HG02571 (cell line): ENCODE results near the gene TIMM21.

Experiments
- ATAC-seq: cut with Tn5 transposase; IDR thresholded peaks from one replicate; pipeline ENCODE4 v1.9.1; 2021; ENCODE audit warnings: mild to moderate bottlenecking, moderate library complexity; ENCODE audit not compliant: unreplicated experiment

The TIMM21 gene

DNA sequence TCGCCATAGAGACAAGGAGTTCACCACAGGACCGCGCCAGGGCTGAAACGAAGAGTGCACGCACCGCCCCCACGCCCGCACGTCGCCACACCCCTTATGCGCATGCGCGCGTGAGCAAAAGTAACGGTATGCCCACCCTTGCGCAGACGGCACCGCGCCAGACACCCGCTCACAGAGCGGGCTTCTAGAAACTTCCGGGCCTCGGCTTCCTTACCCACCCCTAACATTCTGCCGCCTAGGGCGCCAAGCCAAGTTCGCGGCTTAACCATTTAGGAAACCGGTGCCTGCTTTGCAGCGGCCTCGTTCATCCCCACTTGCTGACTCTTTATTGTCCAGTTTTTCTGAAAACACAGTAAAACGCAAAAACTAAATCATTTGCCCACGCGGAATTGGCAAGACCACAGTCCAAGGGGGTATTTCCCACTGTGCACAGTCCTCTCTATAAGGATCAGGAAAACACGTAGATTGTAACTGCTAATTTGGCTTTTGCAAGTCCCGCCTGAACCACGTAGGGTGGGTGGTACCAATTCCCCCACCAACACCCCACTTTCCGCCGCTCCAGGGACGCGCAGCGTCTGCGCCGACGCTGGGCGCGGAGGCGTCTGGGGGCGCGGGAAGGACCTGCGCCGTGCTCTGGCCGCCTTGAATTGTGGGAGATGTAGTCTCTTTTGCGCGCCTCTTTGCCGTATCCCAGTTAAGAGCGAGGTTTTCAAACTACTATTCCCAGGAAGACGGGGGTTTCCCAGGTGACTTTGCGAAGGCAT lies at the start of gene TIMM21, which contains the start of gene FBXO15:
TIMM21 (plus strand) TSS at position 745 of the 764 bp plus-strand sequence. CDS start 286 bp downstream, outside the sequence.
FBXO15 (minus strand) TSS at position 56 of the 764 bp plus-strand sequence; CDS start at position 7, 49 bp downstream.
- peak; percentile 85 for ATAC-seq

GRCh38 chr18:74108460-74108859 lies 39.9 kb upstream of the TIMM21 start:
- ATAC-seq = no peak

GRCh38 chr18:74110149-74110548 lies 38.2 kb upstream of the TIMM21 start:
- no peak for ATAC-seq

GRCh38 chr18:74110976-74111375 lies 37.3 kb upstream of the TIMM21 start:
- no peak for ATAC-seq

GRCh38 chr18:74113711-74114110 lies 34.6 kb upstream of the TIMM21 start:
- no peak for ATAC-seq

GRCh38 chr18:74114116-74114515 lies 34.2 kb upstream of the TIMM21 start:
- no peak for ATAC-seq

GRCh38 chr18:74115046-74115445 lies 33.3 kb upstream of the TIMM21 start:
- ATAC-seq = no peak

DNA sequence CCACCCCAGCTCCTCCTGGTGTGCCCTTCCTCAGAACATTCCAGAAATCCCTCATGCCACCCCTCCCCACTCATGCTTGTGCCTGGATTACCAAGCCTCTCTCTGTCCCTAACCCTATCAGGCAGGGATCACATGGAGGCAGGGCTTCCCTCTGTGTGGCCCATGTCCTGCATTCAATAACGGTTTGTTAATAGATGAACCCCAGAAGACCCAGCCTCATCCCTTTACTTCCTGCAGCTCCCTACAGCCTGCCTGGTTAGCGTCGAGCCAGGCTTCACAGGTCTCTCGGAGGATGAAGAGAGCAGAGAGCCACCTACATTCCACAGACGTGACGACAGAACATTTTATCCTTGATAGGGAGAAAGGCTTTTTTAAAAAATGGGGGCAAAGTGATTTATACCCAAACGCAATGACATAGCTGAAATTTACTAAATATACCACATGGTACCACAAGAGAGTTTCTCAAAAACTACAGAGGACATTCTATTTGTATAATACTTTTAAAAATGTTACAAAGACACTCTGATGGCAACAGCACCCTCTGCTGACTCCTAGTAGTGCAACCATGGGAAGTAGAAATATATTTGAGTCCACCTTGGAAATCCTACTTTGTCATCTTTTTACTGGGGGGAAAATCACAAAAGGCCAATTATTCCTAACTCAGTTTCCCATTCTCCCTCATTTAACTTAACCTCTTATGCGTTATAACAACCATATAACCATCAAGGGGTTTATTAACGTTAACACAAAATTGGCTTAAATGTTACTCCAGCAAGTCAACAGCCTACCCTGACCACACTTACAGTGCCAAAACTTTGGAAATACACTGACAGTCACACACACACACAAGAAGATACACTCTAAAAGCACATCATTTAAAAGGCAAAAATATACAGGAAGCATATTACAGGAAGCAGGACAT lies 31.4 kb upstream of the TIMM21 start:
- no peak for ATAC-seq

DNA sequence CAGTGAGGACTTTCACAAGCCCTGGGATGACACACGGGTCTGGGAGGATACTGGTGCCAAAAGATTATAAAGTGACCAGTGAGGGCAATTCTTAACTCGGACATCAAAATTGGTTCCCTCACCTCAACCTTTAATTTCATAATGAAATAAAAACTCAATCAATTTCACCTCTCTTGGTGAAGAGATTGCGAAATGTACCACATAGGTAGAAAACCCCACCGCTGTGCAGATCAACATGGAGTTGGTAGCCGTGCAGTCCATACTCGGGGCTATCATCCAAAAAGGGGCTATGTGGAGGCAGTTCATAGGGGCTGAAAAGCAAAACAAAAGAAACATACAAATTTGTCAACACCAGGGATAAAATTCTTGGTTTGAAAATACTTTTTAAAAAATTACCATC lies 25.1 kb upstream of the TIMM21 start:
- no peak for ATAC-seq

DNA sequence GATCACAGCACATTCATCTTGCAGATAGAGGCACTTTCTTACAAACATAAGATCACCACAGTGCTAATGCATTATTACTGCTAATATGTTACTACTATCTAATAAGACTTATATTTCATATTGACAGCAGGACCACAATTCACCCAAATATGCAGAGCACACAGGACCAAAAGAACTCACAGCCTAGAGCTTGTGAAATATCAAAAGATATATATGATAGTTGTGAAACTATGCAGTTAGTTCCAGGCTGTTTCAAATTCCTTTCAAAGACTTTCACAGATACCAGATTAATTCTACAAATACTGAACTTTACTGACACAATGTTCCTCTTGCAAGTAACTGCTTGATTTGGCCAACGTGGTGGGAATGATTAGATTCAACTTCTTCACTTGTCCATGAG lies 23.7 kb upstream of the TIMM21 start:
- ATAC-seq = no peak

- ATAC-seq = no peak
Observed at GRCh38 chr18:74126684-74127655, 21.4 kb upstream of the TIMM21 start.

DNA sequence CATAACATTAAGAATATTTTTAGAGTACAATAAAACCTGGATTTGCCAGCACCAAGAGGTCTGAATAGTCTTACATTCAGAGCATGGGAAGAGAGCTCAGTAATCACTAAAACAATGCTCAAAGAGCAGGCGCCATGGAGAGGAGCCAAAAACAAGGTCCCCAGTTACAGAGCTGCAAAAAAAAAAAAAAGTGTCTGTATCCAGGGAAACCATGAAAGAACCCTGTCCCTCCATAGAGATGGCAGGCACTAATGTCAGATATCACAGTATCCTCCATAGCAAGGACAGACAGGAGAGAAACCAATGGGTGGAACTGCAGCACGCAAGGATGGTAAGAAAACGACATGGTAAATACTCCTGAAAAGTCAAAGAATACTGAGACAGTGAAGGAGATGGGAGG lies 20.2 kb upstream of the TIMM21 start:
- ATAC-seq = no peak

DNA sequence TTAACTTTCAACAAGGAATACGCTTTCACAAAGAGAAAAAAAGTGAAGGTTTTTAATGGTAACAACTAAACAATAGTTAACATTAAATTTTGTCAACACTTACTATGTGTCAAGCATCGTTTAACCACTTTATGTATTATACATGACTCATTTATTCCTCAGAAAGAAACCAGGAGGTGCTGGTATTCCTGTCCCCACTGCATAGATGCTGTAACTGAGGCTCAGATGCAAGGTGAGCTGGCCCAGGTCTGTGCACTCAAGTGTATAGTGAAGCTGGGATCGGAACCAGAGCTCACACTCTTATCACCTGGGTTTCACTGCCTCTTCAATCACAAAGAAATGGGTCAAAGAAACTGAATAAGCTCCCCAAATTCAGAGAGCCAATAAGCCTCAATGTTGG lies 17.2 kb upstream of the TIMM21 start:
- ATAC-seq = no peak

- no peak for ATAC-seq
Observed at GRCh38 chr18:74132201-74132600, 16.1 kb upstream of the TIMM21 start.

DNA sequence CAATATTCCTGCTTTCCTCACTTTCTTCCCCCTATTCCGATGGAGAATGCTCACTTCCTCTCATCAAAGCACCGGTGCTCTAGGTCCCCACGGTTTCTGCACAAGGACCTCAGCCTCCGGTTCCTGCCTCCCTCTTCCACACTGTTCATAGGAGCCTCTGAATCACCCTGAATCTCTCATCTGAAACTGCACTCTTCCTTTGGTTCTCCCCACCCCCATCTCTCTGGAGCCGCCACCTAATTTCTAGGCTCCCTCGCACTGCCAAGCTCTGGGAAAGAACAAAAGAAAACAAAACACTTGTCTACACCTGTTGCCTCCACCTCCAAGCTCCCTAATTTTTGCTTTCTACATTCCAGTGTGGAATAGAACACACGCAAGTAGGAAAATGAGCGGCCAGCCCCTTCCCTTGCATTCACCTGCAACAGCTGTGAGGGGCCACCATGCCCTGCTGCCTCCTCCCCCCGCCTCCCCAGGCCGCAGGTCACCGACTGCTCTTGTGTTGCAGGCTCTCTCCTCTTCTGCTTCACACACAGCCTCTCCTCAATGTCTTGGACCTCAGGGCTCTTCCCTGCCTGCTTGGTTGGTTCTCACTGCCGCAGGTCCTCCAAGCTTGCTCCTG lies 10.3 kb upstream of the TIMM21 start:
- ATAC-seq = no peak

DNA sequence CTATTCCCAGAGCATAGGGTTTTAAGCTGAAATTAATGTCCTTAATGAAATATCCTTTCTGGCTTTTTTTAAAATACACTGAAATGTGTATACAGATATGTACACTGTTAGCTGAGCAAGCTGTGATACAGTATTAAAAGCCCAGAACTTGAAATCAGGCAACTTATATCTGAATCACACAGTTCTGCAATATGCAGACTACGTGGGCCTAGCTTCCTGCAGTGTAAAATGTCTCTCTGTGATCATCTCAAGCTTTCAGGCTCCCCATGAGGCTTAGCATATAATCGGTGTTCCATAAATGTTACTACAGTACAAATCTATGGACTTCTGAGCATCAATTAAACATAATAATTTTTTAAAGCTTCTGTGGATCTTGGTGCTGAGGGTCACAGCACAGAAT lies 8.9 kb upstream of the TIMM21 start:
- no peak for ATAC-seq

DNA sequence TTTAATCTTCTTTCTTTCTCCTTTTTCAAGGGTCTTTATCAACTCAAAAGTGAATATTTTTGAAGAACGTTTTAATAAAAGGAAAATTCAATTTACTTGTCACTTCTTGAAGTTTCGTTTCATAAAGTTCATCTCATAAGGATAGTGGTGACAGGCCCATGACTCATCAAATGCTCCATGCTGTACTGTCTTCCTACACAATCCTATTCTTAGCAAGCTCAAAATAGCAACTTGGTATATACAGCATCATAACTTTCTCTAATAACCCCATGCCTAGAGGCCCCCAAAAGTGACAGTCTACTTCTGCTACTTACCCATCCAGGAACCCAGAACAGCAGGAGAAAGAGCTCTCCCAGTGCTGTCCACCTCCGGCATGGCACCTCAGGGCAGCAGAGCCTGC lies 8.4 kb upstream of the TIMM21 start:
- ATAC-seq = no peak

- ATAC-seq = no peak
Observed at GRCh38 chr18:74140582-74140981, 7.7 kb upstream of the TIMM21 start.

DNA sequence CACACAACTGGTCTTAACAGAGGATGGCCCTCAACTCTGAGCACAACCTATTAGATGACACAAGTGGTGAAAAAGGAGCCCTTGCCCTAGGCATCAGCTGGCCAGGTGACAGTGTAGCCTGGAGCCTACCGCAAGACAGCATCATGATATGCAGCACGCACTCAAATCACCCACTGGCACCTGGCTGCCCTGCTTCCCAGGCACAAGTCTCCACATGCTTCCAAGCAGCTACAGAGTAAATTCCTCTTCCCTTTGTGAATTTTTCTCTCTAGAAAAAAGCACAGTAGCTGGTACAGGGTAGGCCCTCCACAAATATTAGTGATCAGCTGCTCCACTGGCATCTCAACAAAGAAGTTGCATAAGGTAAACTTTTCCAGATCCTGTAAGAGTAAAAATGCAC lies 6.7 kb upstream of the TIMM21 start:
- no peak for ATAC-seq

GRCh38 chr18:74142252-74142651 lies 6.1 kb upstream of the TIMM21 start:
- no peak for ATAC-seq
